ENCODE data around the gene TNIP1.

TNIP1 gene

DNA sequence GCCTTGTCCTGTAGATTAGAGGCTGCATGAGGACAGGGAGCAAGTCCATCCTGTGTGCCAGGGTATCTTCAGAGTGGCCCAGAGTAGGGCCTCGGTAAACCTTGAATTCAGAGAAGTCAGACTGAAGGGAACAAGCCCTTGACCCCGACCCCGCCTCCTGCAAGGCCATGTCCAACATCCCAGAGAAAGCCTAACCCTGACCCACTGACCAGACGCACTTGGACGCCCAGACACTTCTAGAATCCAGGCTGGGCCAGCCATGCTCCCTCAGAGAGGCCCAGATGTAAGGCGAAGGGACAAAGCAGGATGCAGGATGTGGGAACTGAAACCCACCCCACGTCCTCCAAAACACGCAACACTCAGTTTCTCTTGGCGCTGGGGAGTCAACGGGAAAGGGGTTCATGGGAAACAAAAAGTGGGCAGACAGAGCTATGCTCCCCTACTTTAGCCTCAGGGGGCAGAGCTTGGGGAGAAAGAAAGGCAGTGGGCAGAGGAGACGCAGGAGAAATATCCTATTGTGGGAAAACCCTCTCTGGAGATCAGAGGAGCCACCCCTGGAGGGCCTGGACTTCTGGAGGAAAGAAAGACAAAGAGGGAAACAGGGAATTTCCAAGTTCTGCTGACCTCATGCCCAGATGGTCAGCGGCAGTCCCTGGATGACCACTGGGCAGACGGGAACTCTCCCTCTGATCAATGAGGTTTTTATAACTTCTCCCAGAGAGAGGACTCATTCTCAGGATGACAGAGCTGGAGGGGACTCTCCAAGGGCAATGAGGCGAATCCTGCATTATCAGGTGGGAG lies 13.0 kb downstream of the TNIP1 start:
- H3K27me3 ChIP-seq (replicated peaks; ENCODE audit: control insufficient read depth, insufficient read depth, low read length), result no peaks in the 10 kb centered on the region
- H3K36me3 ChIP-seq (ENCODE audit: control insufficient read depth, insufficient read depth, low read length), result peaks cover 52% of the 10 kb centered on the region
- DNase-seq (ENCODE audit: extremely low read depth, insufficient read length), result no peak
- TF ChIP-seq, protein P1, sequence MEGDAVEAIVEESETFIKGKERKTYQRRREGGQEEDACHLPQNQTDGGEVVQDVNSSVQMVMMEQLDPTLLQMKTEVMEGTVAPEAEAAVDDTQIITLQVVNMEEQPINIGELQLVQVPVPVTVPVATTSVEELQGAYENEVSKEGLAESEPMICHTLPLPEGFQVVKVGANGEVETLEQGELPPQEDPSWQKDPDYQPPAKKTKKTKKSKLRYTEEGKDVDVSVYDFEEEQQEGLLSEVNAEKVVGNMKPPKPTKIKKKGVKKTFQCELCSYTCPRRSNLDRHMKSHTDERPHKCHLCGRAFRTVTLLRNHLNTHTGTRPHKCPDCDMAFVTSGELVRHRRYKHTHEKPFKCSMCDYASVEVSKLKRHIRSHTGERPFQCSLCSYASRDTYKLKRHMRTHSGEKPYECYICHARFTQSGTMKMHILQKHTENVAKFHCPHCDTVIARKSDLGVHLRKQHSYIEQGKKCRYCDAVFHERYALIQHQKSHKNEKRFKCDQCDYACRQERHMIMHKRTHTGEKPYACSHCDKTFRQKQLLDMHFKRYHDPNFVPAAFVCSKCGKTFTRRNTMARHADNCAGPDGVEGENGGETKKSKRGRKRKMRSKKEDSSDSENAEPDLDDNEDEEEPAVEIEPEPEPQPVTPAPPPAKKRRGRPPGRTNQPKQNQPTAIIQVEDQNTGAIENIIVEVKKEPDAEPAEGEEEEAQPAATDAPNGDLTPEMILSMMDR (IDR thresholded peaks at IDR 0.05; ENCODE audit: insufficient read depth, low read length, poor library complexity, severe bottlenecking), result no peak
- peak overlapping the region; percentile 8; the same call in 1 of the 2 replicates for H3K4me3 ChIP-seq (replicated peaks; ENCODE audit: low read depth, low read length)

DNA sequence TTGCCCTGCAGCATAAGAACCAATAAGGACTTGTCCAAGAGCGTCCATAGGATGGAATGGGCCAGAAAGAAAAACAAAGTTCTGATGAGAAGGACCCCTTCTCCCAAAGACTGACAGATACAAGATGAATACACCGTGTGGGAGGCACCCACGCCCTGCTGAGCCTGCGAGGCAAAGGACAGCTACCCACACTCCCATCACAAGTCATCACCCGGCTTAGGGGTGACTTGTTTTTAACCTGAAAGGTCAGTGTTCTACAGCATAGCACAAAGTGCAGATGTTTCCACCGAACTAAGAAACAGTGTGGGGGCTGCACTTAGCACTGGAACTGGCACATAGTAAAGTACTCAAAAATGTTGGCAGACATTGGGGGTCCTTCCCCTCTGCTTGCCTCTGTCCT lies 13.9 kb downstream of the TNIP1 start:
- peaks cover 57% of the 10 kb centered on the region for H3K36me3 ChIP-seq (ENCODE audit: control insufficient read depth, insufficient read depth, low read length)
- no peak overlapping the region for H3K4me3 ChIP-seq (replicated peaks; ENCODE audit: low read depth, low read length)
- H3K27me3 ChIP-seq (replicated peaks; ENCODE audit: control insufficient read depth, insufficient read depth, low read length), result no peaks in the 10 kb centered on the region
- no peak for DNase-seq (ENCODE audit: extremely low read depth, insufficient read length)
- TF ChIP-seq, protein P1 (IDR thresholded peaks at IDR 0.05; ENCODE audit: insufficient read depth, low read length, poor library complexity, severe bottlenecking), result no peak

DNA sequence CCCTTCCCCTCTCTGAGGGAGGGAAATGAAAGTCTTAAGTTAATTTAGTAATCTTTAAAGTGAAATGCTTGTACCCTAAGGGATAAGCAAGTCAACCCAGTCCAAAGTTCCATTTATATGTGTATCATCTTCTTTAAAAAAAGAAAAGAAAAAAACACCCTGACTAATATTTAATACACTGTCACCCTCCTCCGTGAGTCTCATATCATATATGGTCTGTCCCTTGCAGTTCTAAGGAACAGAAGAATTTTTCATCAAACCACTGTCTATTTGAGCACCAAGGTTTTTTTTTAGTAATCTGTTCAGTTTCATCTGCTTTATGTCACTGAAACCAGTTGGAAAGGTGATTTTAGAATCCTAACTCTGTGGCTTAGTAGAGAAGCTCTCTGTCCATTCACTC lies 15.2 kb downstream of the TNIP1 start:
- TF ChIP-seq, protein P1 (IDR thresholded peaks at IDR 0.05; ENCODE audit: insufficient read depth, low read length, poor library complexity, severe bottlenecking), result no peak
- Histone ChIP-seq H3K36me3 (ENCODE audit: control insufficient read depth, insufficient read depth, low read length) (peaks cover 49% of the 10 kb centered on the region), H3K27me3 (replicated peaks; ENCODE audit: control insufficient read depth, insufficient read depth, low read length) (no peaks in the 10 kb centered on the region), H3K4me3 (replicated peaks; ENCODE audit: low read depth, low read length) (no peak overlapping the region)
- no peak for DNase-seq (ENCODE audit: extremely low read depth, insufficient read length)

DNA sequence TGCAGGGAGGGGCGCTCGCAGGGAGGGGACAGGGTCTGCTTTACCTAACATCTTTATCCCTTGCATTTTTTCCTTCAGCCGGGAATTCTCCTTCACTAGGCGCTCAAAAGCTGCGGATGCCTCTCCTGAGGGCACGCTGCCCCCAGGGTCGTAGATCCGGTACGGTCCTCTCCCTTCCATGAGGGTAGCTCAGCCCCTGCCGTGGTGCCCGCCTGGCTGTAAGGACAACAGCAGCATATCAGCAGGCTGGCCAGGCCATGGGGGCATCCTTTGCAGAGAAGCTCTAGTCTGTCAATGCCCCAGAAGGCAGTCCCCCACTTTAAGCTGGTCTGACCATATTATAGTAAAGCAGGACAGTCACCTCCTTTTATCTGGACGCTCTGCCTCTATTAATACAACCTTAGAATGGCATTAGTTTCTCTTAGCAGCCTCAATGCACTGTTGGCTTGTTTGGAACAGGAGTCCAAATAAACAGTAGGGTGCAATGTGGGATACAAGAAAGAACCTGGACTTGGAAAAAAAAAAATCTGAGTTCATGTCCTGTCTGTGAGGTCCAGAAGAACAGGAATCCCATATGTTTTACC lies 15.8 kb downstream of the TNIP1 start:
- Histone ChIP-seq H3K27me3 (replicated peaks; ENCODE audit: control insufficient read depth, insufficient read depth, low read length) (no peaks in the 10 kb centered on the region), H3K4me3 (replicated peaks; ENCODE audit: low read depth, low read length) (no peak overlapping the region), H3K36me3 (ENCODE audit: control insufficient read depth, insufficient read depth, low read length) (peaks cover 47% of the 10 kb centered on the region)
- TF ChIP-seq, protein P1 (IDR thresholded peaks at IDR 0.05; ENCODE audit: insufficient read depth, low read length, poor library complexity, severe bottlenecking), result no peak
- no peak for DNase-seq (ENCODE audit: extremely low read depth, insufficient read length)

DNA sequence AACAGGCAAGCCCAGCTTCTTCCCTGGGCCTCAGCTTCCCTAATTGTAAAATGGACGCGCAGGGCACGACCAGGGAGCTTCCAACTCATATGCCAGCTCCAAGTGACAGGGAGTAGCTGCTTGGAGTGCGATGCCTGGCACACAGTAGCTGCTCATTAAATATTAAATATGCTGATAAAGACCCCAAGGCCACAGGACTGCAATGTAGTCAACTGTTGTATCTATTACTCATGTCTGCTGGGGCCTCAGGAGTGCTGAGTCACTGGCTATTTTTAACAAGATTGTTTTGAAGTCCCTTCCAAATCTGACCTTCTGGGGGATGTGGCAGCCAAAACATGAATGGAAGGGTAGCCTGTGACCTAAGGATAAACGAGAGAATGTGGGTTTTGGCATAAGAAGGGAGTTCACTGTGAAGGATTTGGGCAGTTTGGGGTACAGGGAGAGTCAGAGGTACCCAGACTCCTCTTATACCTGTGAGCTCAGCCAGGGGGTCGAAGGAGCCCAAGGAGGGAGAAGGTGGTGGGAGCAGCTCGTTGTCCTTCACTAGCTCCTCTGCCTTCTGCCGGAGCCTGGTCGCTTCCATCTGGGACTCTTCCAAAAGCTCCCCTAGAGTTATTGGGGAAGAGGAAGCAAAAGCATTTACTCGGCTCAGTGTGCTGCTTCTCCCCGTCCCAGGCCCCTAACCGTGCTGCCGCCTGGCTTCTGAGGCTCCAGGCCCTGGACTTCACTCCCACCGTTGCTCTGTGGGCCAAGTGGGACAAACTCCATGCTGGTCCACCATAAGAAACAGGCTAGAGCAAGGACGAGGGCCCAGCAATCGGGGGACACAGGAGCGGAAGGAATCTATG lies 17.5 kb downstream of the TNIP1 start:
- Histone ChIP-seq H3K27me3 (replicated peaks; ENCODE audit: control insufficient read depth, insufficient read depth, low read length) (no peaks in the 10 kb centered on the region), H3K4me3 (replicated peaks; ENCODE audit: low read depth, low read length) (no peak overlapping the region), H3K36me3 (ENCODE audit: control insufficient read depth, insufficient read depth, low read length) (peaks cover 51% of the 10 kb centered on the region)
- TF ChIP-seq, protein P1 (IDR thresholded peaks at IDR 0.05; ENCODE audit: insufficient read depth, low read length, poor library complexity, severe bottlenecking), result no peak
- no peak for DNase-seq (ENCODE audit: extremely low read depth, insufficient read length)
